ENCODE measurements around the gene CCL20.

DNA sequence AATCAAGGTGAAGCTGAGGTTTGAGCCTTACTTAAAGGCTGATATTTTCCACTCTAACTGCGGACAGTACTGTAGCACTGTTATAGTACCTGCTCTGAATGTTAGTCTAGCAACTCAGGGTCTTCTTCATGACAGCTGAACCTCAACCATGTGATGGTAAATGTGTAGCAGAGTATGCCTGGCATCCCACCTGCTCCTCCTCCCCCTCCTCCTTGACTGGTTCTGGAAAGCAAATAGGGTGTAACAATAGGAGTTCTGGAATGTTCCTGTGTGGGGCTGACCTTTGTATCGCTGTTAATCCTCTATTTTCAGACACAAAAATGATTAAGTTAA, 447 bp upstream of the CCL20 start:
- TF ChIP-seq, protein P1, sequence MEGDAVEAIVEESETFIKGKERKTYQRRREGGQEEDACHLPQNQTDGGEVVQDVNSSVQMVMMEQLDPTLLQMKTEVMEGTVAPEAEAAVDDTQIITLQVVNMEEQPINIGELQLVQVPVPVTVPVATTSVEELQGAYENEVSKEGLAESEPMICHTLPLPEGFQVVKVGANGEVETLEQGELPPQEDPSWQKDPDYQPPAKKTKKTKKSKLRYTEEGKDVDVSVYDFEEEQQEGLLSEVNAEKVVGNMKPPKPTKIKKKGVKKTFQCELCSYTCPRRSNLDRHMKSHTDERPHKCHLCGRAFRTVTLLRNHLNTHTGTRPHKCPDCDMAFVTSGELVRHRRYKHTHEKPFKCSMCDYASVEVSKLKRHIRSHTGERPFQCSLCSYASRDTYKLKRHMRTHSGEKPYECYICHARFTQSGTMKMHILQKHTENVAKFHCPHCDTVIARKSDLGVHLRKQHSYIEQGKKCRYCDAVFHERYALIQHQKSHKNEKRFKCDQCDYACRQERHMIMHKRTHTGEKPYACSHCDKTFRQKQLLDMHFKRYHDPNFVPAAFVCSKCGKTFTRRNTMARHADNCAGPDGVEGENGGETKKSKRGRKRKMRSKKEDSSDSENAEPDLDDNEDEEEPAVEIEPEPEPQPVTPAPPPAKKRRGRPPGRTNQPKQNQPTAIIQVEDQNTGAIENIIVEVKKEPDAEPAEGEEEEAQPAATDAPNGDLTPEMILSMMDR (conservative IDR thresholded peaks at IDR 0.05 in 1 of 2, IDR thresholded peaks at IDR 0.05 in 1 of 2; ENCODE audit: extremely low read depth in 1 of 2, insufficient read depth in 1 of 2, low read depth in 1 of 2, low read length in 2 of 2), result no peak
- no peak for TF ChIP-seq EZH2 (IDR thresholded peaks at IDR 0.05; ENCODE audit: borderline replicate concordance, low read length)
